GM23338 (cell line): ENCODE results near the gene CDC42BPG.

Source experiments
- CREB1 ChIP-seq: fragments of 250-450 bp; sonication (Bioruptor Pico); IDR thresholded peaks from 2 replicates; pipeline ENCODE4 v1.5.0; 2020; ENCODE audit warnings: low read depth, mild to moderate bottlenecking, moderate library complexity
- CTCF ChIP-seq, 2 experiments: fragments of 200-600 bp in 1 of 2; sonication (generic) in 1 of 2; conservative IDR thresholded peaks; 2 replicates each; pipeline versions ENCODE4 v1.5.1 to v1.6.1; 2016 to 2017; ENCODE audit warnings: antibody characterized with exemption in 2 of 2, low read depth in 2 of 2, mild to moderate bottlenecking in 2 of 2, moderate library complexity in 1 of 2
- ETS1 ChIP-seq: IDR thresholded peaks from 2 replicates; pipeline ENCODE4 v1.6.1; 2016; ENCODE audit warnings: antibody characterized with exemption
- EZH2 ChIP-seq: fragments of 200-600 bp; sonication (generic); IDR thresholded peaks from one replicate; pipeline ENCODE4 v1.8.0; 2017; ENCODE audit warnings: antibody characterized with exemption, mild to moderate bottlenecking, low read depth; ENCODE audit not compliant: unreplicated experiment
- JUNB ChIP-seq: IDR thresholded peaks from one replicate; pipeline ENCODE4 v1.6.1; 2016; ENCODE audit warnings: antibody characterized with exemption; ENCODE audit not compliant: unreplicated experiment
- NANOG ChIP-seq: IDR thresholded peaks from 2 replicates; pipeline ENCODE4 v1.6.1; 2016; ENCODE audit warnings: antibody characterized with exemption, borderline replicate concordance
- POLR2AphosphoS5 ChIP-seq: IDR thresholded peaks from 2 replicates; pipeline ENCODE4 v1.6.1; 2016; ENCODE audit warnings: antibody characterized with exemption, low read depth

GRCh38 chr11:64875369-64876228 is 31.1 kb upstream of the CDC42BPG start:
- TF ChIP-seq EZH2 (no peak), CTCF (conservative IDR thresholded peaks at IDR 0.05; ENCODE audit: low read depth in 2 of 2) (peak in 1 of 2 experiments; percentile 13; a peak in 1 of 4 replicates), ETS1 (no peak), JUNB (no peak), POLR2AphosphoS5 (no peak), NANOG (no peak), CREB1 (CRISPR knock-in tag) (no peak)
